GM18505 (cell line): Measurements from ENCODE around the gene STXBP3.

Experiments
- ATAC-seq: cut with Tn5 transposase; IDR thresholded peaks from one replicate; pipeline ENCODE4 v1.9.1; 2021; ENCODE audit not compliant: unreplicated experiment
- POLR2A ChIP-seq: IDR thresholded peaks from 4 replicates; pipeline ENCODE4 v1.6.1; 2011; ENCODE audit warnings: borderline replicate concordance; ENCODE audit not compliant: insufficient read depth, insufficient read length; ENCODE audit errors: extremely low read depth

Gene STXBP3

DNA sequence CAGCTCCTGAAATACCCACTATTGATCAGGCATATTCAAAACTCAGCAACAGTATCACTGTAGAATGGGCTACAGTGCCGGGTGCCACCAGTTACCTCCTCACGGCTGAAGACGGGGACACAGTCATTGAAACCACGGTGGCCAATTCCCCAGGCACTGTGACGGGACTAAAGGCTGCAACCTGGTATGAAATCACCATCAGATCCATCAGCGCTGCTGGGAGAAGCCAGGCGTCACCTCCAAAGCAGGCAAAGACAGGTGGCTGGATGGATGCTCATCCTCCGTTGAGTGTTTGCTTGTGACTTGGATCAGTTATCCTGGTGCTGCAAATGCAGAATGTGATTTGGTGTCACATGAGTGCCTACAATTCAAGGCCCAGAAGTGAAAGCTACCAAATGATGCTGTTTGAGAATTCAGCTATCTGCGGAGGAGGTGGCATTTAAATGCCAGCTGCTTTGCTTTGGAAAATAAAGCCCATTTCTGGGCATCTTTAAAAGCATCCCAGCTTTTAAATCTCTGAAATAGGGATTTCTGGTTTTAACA, 28.6 kb upstream of the STXBP3 start:
- no peak for TF ChIP-seq POLR2A
- no peak for ATAC-seq

DNA sequence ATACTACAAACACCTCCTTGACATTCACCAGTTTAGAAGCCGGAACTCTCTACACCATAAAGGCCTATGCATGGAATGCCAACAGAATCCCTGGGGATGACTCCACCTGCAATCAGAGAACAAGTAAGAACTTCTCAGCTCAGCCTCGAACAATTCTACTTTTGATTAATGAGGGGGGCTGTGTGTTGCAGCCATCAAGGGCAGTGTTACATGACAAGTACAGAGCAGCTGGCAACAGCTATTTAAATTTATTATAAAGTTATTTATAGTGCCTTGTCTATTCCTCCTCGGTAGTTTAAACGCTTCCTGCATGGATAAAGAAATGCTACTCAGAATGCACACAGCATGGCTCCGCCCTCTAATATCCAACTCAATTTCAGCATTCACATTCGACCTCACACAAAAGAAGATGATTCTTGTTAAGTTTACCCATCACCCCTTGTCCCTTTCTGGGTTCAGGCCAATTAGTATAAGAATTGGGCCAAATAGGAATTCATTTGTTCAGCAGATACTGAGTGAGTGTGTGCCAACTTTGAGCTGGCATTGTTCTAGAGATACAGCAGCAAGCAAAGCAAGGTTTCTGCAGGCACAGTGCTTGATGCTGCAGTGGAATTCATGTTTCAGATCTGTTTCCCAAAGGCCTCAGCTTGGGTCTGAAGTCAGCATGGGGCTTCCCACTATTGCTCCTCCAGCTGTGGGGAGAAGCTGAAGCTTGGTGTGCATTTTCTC, 27.4 kb upstream of the STXBP3 start:
- ATAC-seq = no peak
- TF ChIP-seq POLR2A = no peak

DNA sequence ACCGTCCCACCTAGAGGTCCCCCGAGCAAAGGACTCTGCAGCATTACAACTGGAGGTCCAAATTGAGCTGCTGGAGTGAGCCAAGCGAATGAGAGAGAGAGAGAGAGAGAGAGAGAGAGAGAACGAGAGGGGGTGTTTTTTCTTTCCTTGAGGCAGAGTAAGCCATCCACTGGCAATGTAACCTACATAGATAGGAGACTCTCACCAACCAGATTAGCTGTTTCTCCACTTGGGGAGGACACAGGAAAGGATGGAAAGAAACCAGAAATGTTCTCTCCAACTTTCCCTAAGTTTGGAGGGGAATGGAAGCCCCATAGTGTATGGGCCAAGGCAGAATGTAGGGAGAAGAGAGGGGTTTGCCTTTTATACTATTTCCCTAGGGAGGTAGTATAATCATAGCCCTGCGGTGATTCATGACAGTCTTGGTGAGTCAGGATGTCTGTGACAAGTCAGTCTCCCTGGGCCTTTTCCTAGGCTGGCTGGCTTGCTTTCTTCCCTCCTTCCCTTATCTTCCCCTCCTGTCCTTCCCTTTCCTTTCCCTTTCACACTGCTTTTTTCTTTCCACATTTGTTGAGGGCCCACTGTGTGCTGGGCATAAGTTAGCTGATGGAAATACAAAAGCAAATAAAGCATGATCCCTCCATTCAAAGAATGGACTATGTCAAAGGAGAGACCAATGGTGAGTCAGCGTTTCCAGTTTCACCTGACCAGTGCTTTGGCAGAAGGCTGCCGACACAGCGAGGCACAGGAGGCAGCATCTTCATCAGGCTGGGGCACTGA, 26.6 kb upstream of the STXBP3 start:
- no peak for TF ChIP-seq POLR2A
- ATAC-seq = no peak

DNA sequence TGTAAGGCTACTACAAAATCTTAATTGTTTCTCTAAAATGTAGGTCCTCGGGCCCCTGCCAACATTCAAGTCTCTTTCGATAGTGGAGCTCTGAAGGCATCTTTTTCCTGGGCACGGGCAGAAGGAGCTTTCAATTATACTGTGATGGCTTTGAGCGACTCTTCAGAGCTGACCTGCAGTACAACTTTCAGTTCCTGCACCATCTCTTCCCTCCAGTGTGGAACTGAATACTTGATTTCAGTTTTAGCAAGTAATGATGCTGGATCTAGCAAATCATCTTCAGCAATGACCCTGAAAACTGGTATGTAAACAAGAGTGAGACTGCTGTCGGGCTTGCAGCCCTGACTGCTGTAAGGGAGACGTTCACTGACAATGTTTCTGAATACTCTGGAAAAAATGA, 24.2 kb upstream of the STXBP3 start:
- no peak for TF ChIP-seq POLR2A

DNA sequence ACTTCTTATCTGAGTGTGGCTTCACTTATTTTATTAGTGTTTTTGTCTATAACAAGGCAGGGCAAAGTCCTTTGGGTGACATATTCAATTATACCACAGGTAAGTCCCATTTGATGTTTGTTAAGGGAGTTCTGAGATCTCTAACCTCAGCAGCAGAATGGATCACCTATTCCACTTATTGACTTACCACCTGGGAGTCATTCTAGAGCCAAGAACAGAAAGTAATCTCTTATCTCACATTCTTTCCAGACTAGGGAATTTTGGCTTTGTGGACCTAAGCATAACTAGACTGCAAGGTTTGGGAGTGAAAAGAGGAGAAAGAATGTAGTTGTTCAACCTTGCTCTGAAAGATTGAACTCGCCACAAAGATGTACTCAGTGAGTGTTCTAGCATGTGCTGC, 20.6 kb upstream of the STXBP3 start:
- TF ChIP-seq POLR2A = no peak
- ATAC-seq = no peak

More for the DNA sequence above, 24.2 kb upstream of the STXBP3 start:
- no peak for ATAC-seq

DNA sequence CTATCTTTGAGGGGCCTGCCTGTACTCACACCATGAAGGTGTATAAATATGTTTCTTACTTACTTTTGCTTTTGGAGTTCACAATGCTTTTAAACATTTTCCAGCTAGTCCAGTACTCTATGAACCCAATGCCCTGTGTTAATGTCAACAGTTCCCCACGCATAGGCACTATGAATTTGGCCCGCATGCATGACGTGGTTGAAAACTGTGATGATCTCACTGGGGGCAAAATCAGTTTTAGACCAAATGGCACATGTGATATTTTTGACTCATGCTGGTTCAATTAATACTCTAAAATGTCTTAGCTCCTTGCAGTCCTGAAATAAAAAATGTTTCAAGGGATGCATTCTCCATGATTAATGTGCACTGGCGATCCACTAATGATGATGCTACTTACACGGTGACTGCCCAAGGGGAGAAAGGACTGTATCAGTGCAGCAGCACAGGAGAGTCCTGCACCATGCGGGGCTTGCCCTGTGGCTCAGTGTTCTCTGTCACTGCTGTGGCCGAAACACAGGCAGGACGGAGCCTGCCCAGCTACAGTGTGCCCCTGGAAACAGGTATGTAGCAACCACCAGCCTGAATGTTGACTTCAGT, 18.0 kb upstream of the STXBP3 start:
- ATAC-seq = no peak

DNA sequence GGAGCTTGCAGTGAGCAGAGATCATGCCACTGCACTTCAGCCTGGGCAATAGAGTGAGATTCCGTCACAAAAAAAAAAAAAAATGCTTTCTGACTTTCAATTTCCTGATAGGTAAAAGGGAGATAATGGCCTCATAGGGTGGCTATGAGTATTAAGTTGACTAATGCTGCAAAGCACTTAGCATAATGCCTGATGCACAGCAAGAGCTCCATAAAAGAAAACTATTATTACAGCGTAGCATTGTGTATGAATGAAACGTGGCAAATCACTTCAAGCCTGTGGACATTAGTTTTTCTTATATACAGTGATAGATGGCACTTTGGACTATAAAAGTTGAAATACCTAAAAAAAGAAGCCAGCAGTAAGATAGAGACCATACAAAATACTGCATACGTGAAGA, 17.0 kb upstream of the STXBP3 start:
- no peak for ATAC-seq
- no peak for TF ChIP-seq POLR2A

More for the DNA sequence above, 18.0 kb upstream of the STXBP3 start:
- no peak for TF ChIP-seq POLR2A

DNA sequence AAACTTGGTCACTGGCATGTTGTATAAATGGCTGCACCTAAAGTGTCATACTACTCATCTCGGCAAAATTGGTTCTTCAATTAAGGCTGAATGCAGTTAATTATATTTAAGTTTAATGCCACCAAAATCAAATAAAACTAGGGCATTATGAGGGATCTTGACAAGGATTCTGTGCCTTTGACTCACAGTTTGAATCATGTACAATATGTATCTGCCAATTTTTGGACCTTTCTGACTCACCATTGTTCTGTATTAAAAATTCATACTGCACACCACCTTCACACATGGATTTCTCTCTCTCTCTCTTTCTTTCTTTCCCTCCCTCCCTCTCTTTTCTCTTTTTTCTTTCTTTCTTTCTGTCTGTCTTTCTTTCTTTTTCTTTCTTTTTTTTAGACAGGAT, 14.1 kb upstream of the STXBP3 start:
- ATAC-seq = no peak
- no peak for TF ChIP-seq POLR2A

DNA sequence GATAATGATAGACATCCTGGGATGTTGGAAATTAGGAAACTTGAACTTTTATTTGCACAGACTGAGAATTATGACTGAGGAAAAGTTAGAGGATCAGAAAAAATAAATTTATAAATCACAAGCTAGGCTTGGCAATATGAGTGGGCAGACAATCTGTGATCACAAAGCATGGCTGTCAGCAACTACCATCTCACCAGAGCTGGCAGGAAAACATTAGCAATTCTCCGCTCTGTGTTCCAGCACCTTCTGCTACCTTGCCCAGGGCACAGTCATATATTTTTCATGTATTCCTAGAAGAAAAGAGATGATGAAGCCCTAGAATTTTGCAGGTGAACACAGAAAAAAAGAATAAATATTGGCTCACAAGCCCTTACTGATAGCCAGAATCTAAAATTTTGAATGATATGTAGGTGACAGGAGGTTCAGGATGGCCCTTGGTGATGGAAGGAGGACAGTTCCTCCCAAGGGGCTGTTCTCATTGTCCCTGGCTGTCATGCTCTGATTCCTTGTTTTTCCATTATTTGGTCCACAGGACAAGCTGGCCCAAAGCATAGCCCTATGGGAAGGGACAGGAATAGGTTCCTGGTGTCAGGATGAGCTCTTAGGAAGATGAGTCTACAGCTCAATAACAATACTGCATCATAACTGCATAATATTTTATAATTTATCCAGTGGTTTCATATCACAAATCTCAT, 12.2 kb upstream of the STXBP3 start:
- TF ChIP-seq POLR2A = no peak
- ATAC-seq = no peak

DNA sequence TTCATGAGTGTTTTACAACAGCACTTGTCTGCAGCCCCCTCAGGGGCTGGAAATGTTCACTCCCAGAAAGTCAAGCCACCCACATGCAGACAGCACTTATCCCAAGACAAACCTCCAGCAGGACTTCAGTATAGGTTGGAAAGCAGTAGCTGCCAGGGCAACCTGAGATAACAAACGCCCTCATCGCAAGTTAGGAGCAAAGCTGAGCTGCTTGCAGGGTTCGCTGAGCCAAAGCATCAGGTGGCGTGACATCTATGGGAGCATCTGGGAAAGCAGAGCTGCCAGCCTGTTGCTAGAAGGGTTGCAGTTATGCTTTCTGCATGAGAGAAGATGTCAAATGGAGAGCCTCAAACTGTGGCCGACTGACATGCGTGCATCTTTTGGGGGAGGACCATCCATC, 4.2 kb upstream of the STXBP3 start:
- no peak for ATAC-seq
- TF ChIP-seq POLR2A = no peak

DNA sequence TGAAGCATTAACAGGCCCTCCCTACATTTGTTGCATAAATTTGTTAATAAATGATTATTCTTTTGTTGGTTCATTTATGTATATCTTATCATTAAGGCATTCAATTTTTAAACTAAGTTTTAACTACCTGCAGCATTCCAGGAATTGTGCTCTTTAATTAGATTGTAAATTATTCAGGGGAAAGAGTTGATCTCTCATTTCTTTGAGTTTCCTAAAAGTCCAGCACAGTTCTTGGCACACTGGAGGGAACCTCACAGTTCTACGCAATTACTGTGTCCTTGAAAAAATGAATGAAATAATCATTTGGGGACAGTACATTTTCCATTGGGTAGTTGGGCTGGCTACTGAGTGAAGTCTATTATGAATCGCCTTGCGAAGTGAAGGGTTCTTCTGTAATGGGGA, 493 bp upstream of the STXBP3 start:
- ATAC-seq = no peak
- TF ChIP-seq POLR2A = no peak

DNA sequence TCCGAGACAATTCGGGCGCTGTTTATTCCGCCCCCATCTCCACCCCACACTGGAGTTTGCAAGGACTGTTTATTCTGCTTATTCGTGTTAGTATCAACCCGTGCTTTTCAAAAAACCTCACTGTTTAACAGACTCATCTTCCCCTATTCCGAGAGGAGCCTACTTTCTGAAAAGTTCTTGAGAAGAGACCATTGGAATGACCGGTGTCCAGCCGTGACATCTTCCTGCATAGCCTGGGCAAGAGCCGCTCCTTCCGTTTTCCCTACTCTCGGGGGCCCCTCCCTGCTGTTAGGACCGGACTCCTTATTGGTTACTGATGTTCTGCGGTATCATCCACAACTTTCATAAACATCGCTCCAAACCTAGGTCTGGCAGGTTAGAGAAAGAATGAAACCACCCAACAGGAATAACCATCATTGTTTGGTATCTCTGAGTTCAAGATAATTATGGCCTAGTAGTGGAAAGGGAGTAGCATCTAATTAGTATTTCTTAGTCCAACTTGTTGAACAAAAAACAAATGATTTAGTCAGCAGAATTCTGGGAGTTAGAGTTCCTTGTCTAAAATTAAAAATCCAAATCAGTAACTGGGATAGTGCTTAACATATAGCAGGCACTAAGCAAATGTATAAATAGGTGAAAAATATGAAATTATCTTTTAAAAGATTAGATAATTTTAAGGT, 837 bp downstream of the STXBP3 start:
- TF ChIP-seq POLR2A = no peak
- peak; percentile 20 for ATAC-seq

DNA sequence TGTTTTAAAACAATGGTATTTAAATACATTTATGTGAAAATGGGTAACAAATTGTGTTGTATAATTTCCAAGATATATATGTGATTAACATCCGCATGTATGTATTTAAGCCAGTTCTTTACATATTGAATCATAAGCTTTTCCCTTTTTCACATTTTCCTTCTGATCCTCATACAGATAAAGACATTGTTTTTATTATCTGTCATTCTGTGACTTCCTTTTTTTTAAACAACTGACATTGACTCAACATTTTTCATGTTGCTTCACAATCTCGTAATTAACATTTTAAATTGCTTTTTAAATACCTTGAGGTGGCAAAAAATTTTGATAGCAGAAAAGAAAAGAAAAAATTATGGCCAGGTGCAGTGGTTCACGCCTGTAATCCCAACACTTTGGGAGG, 1.4 kb downstream of the STXBP3 start:
- ATAC-seq = no peak
- no peak for TF ChIP-seq POLR2A

DNA sequence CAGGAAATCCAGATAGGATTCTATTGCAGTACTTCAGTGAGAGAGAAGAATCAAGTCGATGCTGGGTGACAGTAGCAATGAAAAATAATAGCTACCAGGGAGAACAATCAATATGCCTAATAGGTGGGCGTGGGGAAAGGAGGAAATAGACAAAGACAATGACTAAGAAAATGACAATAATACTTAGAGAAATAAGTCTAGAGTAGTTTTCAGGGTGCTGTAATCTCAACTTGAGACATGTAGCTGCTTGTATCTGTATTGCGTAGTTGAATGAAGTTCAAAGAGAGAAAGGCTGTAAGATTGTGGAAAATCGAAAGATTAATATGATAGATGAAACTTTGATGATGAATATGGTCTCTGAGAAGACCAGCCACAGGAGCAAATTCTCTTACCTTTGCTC, 2.6 kb downstream of the STXBP3 start:
- TF ChIP-seq POLR2A = no peak
- no peak for ATAC-seq
